T-helper 2 cell treated with Interferon-gamma antibody and Interleukin-4, amounts not matched to agents 5 μg/mL and 100 μg/mL, for 36 hours (primary cell): ENCODE results near the gene HRK.
"Not testable (repeated sequence)": the region's sequence is repeated elsewhere in the genome, so short reads cannot be mapped to it uniquely, and the experiment has no call there.

Source experiments
- DNase-seq: peaks from one replicate; pipeline ENCODE4 v3.0.0; 2021; ENCODE audit warnings: low spot score
- H3K27ac Mint-ChIP-seq: one replicate; pipeline ENCODE4 v1.8.0; 2021; ENCODE audit warnings: mild to moderate bottlenecking, mixed read lengths
- H3K27me3 Mint-ChIP-seq: one replicate; pipeline ENCODE4 v1.8.0; 2021; ENCODE audit warnings: low read depth, mixed read lengths
- H3K36me3 Mint-ChIP-seq: one replicate; pipeline ENCODE4 v1.8.0; 2021; ENCODE audit warnings: low read depth, mixed read lengths
- H3K4me1 Mint-ChIP-seq: one replicate; pipeline ENCODE4 v1.8.0; 2021; ENCODE audit warnings: low read depth, mixed read lengths
- H3K4me3 Mint-ChIP-seq: one replicate; pipeline ENCODE4 v1.8.0; 2022; ENCODE audit warnings: mild to moderate bottlenecking, moderate library complexity, mixed read lengths
- H3K9me3 Mint-ChIP-seq: one replicate; pipeline ENCODE4 v1.8.0; 2021; ENCODE audit warnings: mixed read lengths

The HRK gene

DNA sequence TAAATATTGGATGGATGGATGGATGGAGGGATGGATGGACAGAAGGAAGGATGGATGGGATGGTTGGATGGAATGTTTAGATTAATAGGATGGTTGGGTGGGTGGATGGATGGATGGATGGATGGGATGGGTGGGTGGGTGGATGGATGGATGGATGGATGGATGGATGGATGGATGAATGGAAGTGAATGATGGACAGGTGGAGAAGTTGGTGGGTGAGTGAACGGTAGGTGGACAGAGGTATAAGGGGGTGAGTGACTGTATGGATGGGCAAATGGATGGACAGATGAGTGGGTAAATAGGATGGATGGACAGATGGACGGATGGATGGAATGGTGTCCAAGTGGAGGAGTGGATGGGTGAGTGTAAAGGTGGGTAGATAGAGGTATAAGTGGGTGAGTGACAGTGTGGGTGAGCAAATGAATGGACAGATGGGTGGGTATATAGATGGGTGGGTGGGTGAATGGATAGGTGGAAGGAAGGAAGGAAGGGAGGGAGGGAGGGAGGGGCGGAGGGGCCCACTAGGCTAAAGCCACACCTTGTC is 41.9 kb downstream of the HRK start:
- no peaks in the 10 kb centered on the region for H3K9me3 Mint-ChIP-seq
- no peaks in the 10 kb centered on the region for H3K4me1 Mint-ChIP-seq
- DNase-seq = no peak
- no peaks in the 10 kb centered on the region for H3K36me3 Mint-ChIP-seq
- H3K27me3 Mint-ChIP-seq = no peaks in the 10 kb centered on the region
- H3K4me3 Mint-ChIP-seq = no peak overlapping the region
- no peak overlapping the region for H3K27ac Mint-ChIP-seq

DNA sequence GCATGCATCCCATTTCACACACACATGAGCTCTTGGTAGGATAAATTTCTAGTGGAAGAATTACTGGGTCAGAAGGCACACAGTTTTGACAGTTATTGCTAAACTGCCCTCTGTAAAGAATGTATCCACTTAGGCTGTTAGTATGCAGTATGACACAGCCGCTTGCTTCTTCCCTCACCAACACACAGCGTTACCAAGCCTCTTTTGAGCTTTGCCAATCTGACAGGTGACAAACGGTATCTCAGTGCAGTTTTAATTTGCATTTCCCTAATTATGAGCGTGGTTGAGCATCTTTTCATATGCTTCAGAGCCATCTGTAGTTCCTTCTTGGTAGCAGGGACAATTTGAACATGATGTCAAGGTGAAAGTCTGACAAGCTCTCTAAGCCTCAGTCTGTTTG is 42.9 kb downstream of the HRK start:
- Mint-ChIP-seq H3K4me1 (no peaks in the 10 kb centered on the region), H3K9me3 (no peaks in the 10 kb centered on the region), H3K27ac (no peak overlapping the region), H3K36me3 (no peaks in the 10 kb centered on the region), H3K4me3 (no peak overlapping the region), H3K27me3 (no peaks in the 10 kb centered on the region)
- no peak for DNase-seq

DNA sequence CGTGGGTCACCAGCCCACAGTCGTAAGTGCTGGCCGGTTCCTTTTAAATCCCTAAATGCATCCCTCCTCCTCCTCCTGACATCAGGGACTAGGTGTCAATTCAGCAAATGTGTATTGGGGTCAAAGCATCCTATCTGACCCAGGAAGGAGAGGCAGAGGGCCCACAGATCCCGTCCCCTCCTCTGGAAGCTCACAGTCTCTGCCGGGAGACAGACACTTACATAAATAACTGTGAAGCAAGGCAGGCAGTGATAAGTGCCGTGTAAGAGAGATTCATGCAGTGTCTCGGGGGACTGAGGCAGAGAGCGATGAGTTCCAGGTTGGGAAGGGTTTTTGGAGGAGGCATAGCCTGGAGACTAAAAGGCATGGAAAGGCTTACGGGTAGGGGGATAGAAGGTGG is 44.1 kb downstream of the HRK start:
- Mint-ChIP-seq H3K27ac (no peak overlapping the region), H3K4me1 (no peaks in the 10 kb centered on the region), H3K36me3 (no peaks in the 10 kb centered on the region), H3K9me3 (no peaks in the 10 kb centered on the region), H3K27me3 (no peaks in the 10 kb centered on the region), H3K4me3 (no peak overlapping the region)
- DNase-seq = no peak

DNA sequence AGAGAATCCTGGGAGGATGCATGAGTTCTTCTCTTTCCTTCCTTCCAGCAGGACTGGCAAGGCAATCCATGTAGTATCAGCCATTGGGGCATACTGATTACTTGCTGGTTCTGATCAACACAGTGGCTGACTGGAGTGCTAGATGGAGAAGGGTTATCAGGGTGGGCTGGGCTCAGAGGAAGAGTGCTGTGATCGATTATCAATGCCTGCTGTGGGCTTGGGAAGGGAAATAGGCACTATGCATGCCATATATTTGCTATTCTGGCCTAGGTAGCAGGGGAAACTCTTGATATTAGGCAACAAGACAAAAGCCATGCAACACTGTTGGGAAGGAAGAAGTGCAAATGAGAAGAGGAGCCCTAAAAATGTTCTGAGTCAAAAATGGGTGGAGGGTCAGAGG is 45.8 kb downstream of the HRK start:
- Mint-ChIP-seq H3K4me3 (no peak overlapping the region), H3K4me1 (no peaks in the 10 kb centered on the region), H3K36me3 (no peaks in the 10 kb centered on the region), H3K27me3 (no peaks in the 10 kb centered on the region), H3K27ac (no peak overlapping the region), H3K9me3 (no peaks in the 10 kb centered on the region)
- DNase-seq = no peak

DNA sequence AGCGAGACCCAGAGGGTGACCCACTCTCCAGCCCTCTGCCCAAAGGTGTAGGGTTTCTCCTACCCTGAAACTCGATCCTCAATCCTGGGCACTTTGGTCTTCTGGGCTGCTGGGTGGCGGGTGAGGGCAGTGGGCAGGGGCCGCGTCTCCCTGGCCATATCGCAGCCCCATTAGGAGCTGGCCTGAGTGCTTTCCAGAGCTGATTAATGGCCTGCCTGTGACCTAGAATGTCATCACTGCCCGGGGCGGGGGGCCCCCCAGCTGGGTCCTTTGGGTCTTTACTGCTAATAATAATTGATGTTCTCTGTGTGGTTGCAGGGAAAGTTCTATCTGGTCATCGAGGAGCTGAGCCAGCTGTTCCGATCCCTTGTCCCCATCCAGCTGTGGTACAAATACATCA is 47.8 kb downstream of the HRK start:
- no peaks in the 10 kb centered on the region for H3K36me3 Mint-ChIP-seq
- no peak overlapping the region for H3K27ac Mint-ChIP-seq
- H3K4me1 Mint-ChIP-seq = no peaks in the 10 kb centered on the region
- DNase-seq = no peak
- H3K4me3 Mint-ChIP-seq = no peak overlapping the region
- H3K9me3 Mint-ChIP-seq = no peaks in the 10 kb centered on the region
- no peaks in the 10 kb centered on the region for H3K27me3 Mint-ChIP-seq

DNA sequence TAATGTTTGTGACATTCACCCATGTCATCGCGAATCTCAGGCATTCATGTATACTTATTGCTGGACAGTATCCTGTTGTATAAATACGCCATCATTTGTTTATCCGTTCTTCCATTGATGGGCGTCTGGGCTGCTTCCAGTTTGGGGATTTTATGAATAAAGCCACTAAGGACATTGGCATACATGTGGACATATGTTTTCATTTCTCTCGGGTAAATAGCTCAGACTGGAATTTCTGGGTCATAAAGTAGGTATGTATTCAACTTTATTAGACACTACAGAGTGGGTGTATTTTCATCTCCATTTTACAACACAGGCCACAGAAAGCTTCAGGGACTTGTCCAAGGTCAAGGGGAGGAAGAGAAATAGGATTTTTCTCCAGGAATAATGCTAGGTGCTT is 48.9 kb downstream of the HRK start:
- no peak overlapping the region for H3K27ac Mint-ChIP-seq
- DNase-seq = no peak
- H3K4me1 Mint-ChIP-seq = no peaks in the 10 kb centered on the region
- no peaks in the 10 kb centered on the region for H3K36me3 Mint-ChIP-seq
- no peak overlapping the region for H3K4me3 Mint-ChIP-seq
- no peaks in the 10 kb centered on the region for H3K27me3 Mint-ChIP-seq
- H3K9me3 Mint-ChIP-seq = no peaks in the 10 kb centered on the region

DNA sequence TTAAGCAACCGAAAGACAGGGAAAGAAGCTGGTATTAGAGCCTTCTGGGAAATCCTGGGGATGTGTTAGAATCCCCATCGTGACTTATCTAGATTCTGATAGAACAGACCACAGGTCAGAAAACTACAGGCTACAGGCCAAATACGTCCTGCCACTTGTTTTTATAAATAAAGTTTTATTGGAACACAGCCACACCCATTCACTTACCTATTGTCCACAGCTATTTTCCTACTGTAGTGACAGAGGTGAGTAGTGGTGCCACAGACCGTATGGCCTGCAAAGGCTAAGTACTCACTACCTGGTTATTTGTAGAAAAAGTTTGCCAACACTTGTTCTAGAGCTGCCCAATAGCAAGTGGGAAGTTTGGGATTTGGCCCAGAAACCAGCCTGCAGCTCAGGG is 53.8 kb downstream of the HRK start:
- Mint-ChIP-seq H3K9me3 (no peaks in the 10 kb centered on the region), H3K27me3 (no peaks in the 10 kb centered on the region), H3K4me1 (no peaks in the 10 kb centered on the region), H3K4me3 (no peak overlapping the region), H3K36me3 (no peaks in the 10 kb centered on the region), H3K27ac (no peak overlapping the region)
- no peak for DNase-seq

DNA sequence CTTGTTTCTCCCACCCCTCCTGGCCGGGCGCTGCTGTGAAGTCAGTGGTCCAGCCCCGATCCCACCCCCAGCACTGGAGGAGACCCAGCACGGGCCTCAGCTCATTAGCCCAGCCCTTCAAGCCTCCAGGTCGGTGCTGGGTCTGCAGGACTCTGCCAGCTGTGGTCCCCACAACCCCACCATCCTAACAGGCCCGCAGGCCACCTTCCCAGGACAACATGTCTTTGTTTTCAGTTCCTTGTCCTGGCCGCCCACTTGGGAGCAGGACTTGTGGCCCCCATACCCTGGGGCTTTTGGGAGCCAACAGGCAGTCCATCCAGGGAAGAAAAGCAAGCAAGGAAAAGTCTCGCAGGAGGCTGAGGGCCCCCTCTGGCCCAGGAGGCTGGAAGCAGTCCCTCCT is 60.0 kb downstream of the HRK start:
- no peaks in the 10 kb centered on the region for H3K9me3 Mint-ChIP-seq
- no peak overlapping the region for H3K4me3 Mint-ChIP-seq
- H3K27me3 Mint-ChIP-seq = peaks cover 5% of the 10 kb centered on the region
- DNase-seq = no peak
- peaks cover 17% of the 10 kb centered on the region for H3K4me1 Mint-ChIP-seq
- no peak overlapping the region for H3K27ac Mint-ChIP-seq
- no peaks in the 10 kb centered on the region for H3K36me3 Mint-ChIP-seq

DNA sequence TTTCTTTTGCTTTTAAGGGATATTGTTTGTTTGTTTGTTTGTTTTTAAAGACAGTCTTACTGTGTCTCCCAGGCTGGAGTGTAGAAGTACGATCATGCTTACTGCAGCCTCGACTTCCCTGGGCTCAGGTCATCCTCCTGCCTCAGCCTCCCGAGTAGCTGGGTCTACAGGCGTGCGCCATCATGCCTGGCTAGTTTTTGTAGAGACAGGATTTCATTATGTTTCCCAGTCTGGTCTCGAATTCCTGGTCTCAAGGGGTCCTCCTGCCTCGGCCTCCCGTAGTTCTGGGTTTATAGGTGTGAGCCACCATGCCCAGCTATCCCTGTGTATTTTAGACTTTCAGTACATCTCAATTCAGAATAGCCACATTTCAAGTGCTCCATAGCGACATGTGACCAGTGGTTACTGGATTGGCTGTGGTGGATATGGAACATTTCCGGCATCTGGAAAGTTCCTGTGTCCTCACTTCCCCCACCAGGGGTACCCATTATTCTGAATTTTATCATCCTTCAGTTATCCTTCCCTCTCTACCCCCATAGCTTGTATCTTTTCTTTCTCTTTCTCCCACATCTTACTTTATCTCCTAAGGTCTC is 61.1 kb downstream of the HRK start:
- Mint-ChIP-seq H3K36me3 (no peaks in the 10 kb centered on the region), H3K27me3 (peaks cover 5% of the 10 kb centered on the region), H3K27ac (peak overlapping the region; percentile 44), H3K4me3 (peak overlapping the region; percentile 52), H3K4me1 (peaks cover 17% of the 10 kb centered on the region), H3K9me3 (no peaks in the 10 kb centered on the region)
- DNase-seq = no peak

DNA sequence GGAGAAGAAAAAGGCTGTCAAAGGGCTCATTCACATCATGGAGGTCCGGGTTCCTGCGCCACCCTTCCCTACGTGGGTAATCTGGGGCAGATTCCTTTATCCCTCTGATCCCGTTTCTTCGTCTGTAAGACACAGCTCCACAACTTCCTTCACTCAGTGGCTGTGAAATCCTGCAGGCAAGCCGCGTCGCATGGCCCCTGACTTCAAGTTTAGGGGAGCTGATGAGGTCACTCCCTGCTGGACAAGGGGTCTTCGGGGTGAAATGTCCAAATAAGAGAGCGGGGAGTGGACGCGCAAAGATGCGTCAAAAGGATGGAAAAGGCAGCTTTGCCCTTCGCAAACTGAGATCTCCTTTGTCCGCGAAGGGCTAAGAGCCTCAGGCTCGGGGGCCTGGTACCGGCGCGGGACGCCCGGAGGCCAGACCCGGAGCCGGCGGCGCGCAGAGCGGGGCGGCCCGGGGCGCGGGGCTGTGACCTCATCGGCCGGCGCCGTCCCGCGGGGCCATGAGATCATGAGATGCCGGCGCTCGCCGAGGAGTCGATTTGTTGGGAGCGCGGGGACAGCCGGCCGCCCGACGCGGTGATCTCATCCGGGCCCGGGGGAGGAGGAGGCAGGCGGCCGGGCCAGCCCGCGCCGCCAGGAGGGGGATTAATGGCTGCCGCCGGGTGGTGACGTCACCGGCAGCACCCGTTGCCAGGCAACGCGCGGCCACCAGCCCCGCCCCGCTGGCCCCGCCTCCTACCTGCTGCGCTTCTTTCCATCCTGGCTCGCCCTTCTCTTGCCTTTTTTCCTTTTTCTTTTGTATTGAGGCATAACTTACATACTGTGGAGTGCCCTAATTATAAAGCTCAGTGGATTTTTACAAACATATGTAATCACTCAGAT is 62.1 kb downstream of the HRK start:
- peaks cover 17% of the 10 kb centered on the region for H3K4me1 Mint-ChIP-seq
- peaks cover 5% of the 10 kb centered on the region for H3K27me3 Mint-ChIP-seq
- no peaks in the 10 kb centered on the region for H3K36me3 Mint-ChIP-seq
- H3K27ac Mint-ChIP-seq = peak overlapping the region; percentile 98
- H3K9me3 Mint-ChIP-seq = no peaks in the 10 kb centered on the region
- peak; percentile 90 for DNase-seq
- peak overlapping the region; percentile 96 for H3K4me3 Mint-ChIP-seq

DNA sequence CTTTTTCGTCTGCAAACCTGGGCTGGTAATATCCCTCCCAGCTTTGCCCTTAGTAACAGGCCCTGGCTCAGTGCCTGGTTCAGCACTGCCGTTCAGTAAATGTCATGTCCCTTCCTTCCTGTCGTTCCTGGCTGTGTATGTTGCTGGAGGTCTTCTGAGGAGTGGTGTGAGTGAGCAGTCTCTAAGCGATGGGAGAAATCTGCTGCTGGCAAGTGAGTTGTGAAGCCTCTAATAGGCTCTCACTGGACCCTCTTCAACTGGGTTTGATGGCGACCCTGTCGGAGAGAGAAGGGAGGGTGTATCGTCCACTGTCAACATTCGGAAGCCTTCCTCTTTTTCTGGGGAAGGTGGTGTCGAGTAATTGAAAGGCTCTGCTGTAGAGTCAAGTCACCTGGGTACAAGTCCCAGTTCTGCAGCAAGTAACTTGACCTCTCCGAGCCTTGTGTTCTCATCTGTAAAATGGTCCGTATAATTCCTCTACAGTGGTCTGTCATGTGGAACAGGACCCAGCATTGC is 62.8 kb downstream of the HRK start:
- DNase-seq = no peak
- H3K9me3 Mint-ChIP-seq = no peaks in the 10 kb centered on the region
- peaks cover 17% of the 10 kb centered on the region for H3K4me1 Mint-ChIP-seq
- no peaks in the 10 kb centered on the region for H3K36me3 Mint-ChIP-seq
- peak overlapping the region; percentile 98 for H3K27ac Mint-ChIP-seq
- H3K27me3 Mint-ChIP-seq = peaks cover 5% of the 10 kb centered on the region
- peak overlapping the region; percentile 96 for H3K4me3 Mint-ChIP-seq

DNA sequence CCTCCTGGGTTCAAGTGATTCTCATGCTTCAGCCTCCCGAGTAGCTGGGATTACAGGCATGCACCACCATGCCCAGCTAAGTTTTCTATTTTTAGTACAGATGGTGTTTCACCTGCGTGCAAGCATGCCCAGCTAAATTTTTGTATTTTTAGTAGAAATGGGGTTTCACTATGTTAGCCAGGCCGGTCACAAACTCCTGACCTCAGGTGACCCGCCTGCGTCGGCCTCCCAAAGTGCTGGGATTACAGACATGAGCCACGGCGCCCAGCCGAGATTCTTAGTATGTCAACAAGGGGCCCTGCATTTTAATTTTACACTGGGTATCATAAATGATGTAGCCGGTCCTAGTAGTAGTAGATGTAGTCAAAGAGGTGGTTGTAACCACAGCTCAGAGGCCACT is 66.5 kb downstream of the HRK start:
- not testable (repeated sequence) for H3K27ac Mint-ChIP-seq, DNase-seq, H3K4me3 Mint-ChIP-seq, H3K9me3 Mint-ChIP-seq, H3K27me3 Mint-ChIP-seq, H3K36me3 Mint-ChIP-seq
- H3K4me1 Mint-ChIP-seq = peaks cover 14% of the 10 kb centered on the region

DNA sequence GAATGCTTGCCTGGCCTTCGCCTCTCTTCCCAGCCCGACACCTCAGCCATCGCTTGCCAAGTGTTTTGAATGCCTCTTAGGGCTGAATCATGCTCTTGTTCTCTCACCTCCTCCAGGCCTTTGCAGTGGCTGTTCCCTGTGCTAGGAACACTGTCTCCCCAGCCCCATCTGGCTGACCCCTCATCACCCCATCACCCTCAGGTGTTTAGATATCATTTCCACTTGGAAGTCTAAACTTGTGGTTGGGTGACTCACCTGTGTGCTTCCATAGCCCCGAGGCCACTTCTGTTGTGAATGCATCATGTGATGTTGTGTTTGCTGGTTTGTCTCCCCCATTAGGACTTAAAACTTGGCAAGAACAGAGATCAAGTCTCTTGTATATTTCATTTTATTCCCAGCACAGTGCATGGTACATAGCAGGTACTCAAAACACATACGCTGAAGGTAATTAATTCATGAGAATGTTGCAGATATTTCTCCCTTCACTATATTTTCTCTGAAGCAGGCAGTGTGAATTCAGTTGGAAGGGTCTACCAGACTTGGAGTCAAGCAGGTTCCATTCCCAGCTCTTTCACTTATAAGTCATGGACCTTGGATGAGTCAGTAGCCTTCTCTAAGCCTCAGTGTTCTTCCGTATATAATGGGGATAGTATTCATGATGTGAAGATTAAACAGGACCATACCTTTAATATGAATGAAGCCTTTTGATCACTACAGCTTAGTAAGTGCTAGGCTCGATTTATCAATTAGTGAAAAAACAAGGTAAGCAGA is 67.8 kb downstream of the HRK start:
- H3K4me3 Mint-ChIP-seq = no peak overlapping the region
- DNase-seq = no peak
- H3K27me3 Mint-ChIP-seq = no peaks in the 10 kb centered on the region
- H3K9me3 Mint-ChIP-seq = no peaks in the 10 kb centered on the region
- H3K27ac Mint-ChIP-seq = no peak overlapping the region
- peaks cover 8% of the 10 kb centered on the region for H3K4me1 Mint-ChIP-seq
- H3K36me3 Mint-ChIP-seq = no peaks in the 10 kb centered on the region

DNA sequence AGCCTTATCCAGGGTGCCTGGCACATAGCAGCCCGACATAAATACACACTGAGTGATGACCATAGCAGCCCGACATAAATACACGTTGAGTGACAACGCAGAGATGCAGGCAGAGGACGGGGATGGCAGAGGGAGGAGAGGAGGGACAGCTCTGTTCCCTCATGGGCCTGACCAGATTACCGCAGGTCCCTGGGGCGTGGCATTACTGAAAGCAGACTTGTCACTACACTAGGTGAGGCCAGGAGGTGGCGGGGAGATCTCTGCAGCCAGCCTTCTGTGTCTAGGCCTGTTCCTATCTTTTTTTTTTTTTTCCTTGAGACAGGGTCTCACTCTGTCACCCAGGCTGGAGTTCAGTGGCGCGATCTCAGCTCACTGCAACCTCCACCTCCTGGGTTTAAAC is 69.0 kb downstream of the HRK start:
- DNase-seq = no peak
- Mint-ChIP-seq H3K4me1 (no peaks in the 10 kb centered on the region), H3K4me3 (no peak overlapping the region), H3K27ac (no peak overlapping the region), H3K27me3 (no peaks in the 10 kb centered on the region), H3K9me3 (no peaks in the 10 kb centered on the region), H3K36me3 (no peaks in the 10 kb centered on the region)
